NT2/D1 (cell line): ENCODE data around the gene CCKAR.

Experiments
- YY1 ChIP-seq: IDR thresholded peaks from 2 replicates; pipeline ENCODE4 v1.6.1; 2011; ENCODE audit not compliant: insufficient read length, insufficient read depth
- ZNF274 ChIP-seq: IDR thresholded peaks from 2 replicates; pipeline ENCODE4 v1.6.1; 2011; ENCODE audit warnings: mild to moderate bottlenecking, low read depth, low read length

DNA sequence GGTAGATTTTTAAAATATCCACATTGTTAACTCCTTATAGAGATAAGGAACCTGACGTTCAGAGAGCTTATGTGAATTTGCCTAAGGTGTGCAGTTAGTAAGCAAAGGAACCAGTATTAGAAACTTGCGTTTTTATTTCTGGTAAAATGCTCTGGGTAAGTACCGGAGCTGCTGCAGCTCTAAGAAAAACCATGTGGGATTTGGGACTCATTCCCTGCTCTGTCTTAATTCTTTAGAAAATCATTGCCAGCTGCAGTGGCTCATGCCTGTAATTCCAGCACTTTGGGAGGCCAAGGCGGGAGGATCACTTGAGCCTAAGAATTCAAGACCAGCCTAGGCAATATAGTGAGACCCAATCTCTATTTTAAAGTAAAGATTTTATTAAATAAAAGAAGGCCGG is 5.8 kb downstream of the CCKAR start:
- TF ChIP-seq YY1 (no peak), ZNF274 (no peak)
